Spleen (tissue), 11 donors: ENCODE measurements around the gene CACNA1C. TPM values are rescaled to one million over a fixed set of nuclear protein-coding genes. Genes with fewer than 3 reads are reported as not detected.

Experiments used
- DNase-seq: peaks from one replicate; pipeline ENCODE4 v3.0.0-alpha.2; 2020
- H3K27ac ChIP-seq, 8 donors: fragments of 200-600 bp; sonication (generic) in 7 of 8; 1 replicate in 4 of 8; 2 replicates in 4 of 8; pipeline versions ENCODE4 v1.5.0 to v1.8.0; 2016 to 2021; ENCODE audit warnings: inconsistent platforms in 4 of 8, mild to moderate bottlenecking in 4 of 8, moderate library complexity in 1 of 8
- H3K27me3 ChIP-seq, 7 donors: fragments of 200-600 bp; sonication (generic) in 6 of 7; replicated peaks in 1 of 7; 1 replicate in 4 of 7; 2 replicates in 3 of 7; pipeline versions ENCODE4 v1.5.0 to v1.8.0; 2016 to 2021; ENCODE audit warnings: inconsistent platforms in 3 of 7, mild to moderate bottlenecking in 1 of 7
- H3K36me3 ChIP-seq, 6 donors: fragments of 200-600 bp; sonication (generic) in 5 of 6; 1 replicate in 4 of 6; 2 replicates in 2 of 6; pipeline versions ENCODE4 v1.5.0 to v1.8.0; 2016 to 2021; ENCODE audit warnings: inconsistent platforms in 2 of 6
- H3K4me1 ChIP-seq, 6 donors: fragments of 200-600 bp; sonication (generic) in 5 of 6; 1 replicate in 3 of 6; 2 replicates in 3 of 6; pipeline versions ENCODE4 v1.5.0 to v1.8.0; 2016 to 2021; ENCODE audit warnings: inconsistent platforms in 3 of 6
- H3K4me3 ChIP-seq, 8 donors: fragments of 200-600 bp; sonication (generic) in 7 of 8; 1 replicate in 4 of 8; 2 replicates in 4 of 8; pipeline versions ENCODE4 v1.5.0 to v1.8.0; 2016 to 2021; ENCODE audit warnings: inconsistent platforms in 4 of 8, mild to moderate bottlenecking in 4 of 8, moderate library complexity in 2 of 8
- H3K9me3 ChIP-seq, 8 donors: fragments of 200-600 bp; sonication (generic) in 7 of 8; 1 replicate in 4 of 8; 2 replicates in 4 of 8; pipeline versions ENCODE4 v1.5.0 to v1.8.0; 2016 to 2021; ENCODE audit warnings: inconsistent platforms in 4 of 8
- CTCF ChIP-seq, 11 experiments: fragments of 200-600 bp in 7 of 11; fragments of 450-650 bp in 4 of 11; sonication (generic) in 4 of 11; IDR thresholded peaks in 8 of 11; conservative IDR thresholded peaks in 3 of 11; 1 replicate in 7 of 11; 2 replicates in 4 of 11; pipeline versions ENCODE4 v1.4.0 to v1.8.0; 2016 to 2021; ENCODE audit warnings: antibody characterized with exemption in 11 of 11, inconsistent platforms in 4 of 11, mild to moderate bottlenecking in 1 of 11
- POLR2A ChIP-seq, 3 donors: fragments of 450-650 bp; IDR thresholded peaks; one replicate each; pipeline ENCODE4 v1.5.1; 2017; ENCODE audit warnings: antibody characterized with exemption in 3 of 3, mild to moderate bottlenecking in 1 of 3
- POLR2AphosphoS5 ChIP-seq, 3 donors: sonication (generic); formaldehyde crosslinking; IDR thresholded peaks; one replicate each; pipeline ENCODE4 v1.5.1; 2017; ENCODE audit warnings: antibody characterized with exemption in 3 of 3
- WGBS, 5 donors: extraction: QIAGEN DNeasy Blood & Tissue Kit in 3 of 5; methylation state at CpG; one replicate each; pipeline versions ENCODE4 v1.1.5 to v1.1.7; 2013 to 2018; 5-methylcytosine and 5-hydroxymethylcytosine counted together
- intact Hi-C: fragments of 100-400 bp; cut with DNase I; formaldehyde crosslinking; loops from one replicate; pipeline ENCODE4 v1.15.0; 2023; ENCODE audit warnings: low total_unique reads
- polyA plus RNA-seq, 3 donors: library from polyadenylated mRNA; stranded (reverse); fragments of 200-250 nt; gene quantifications; one replicate each; pipeline ENCODE4 v1.2.1, GENCODE V29; 2013
- total RNA-seq, 7 donors: library from RNA; depleted of rRNA in 3 of 7; stranded (reverse); fragments of >200 nt in 3 of 7; fragmentation: NEBNext Ultra II Directional in 4 of 7; extraction: Animal tissue kit (Norgen Biotek cat#: 25700) in 4 of 7; gene quantifications; one replicate each; pipeline versions ENCODE4 v1.1.0 to v1.2.1, GENCODE V29; 2016 to 2021
- donor health status: healthy with polysubstance abuse.
- donor health status: DM: no; HTN: no; CAD: no; lungs with moderate emphysema.
- donor health status: DM: no; HTN: no; CAD: no.
- donor health status: Bipolar disorder and iron deficiency.
- donor health status: healthy.
- donor health status: DM: no; HTN: no; CAD: no.
- donor health status: DM: yes; HTN: yes; CAD: no.

Gene CACNA1C
- total and polyA plus RNA-seq, 10 donors = 0.67 to 27.6 (median 18.4) TPM

- DNase-seq = no peak
- Histone ChIP-seq H3K4me3 (no peak overlapping the region), H3K4me1 (peaks cover 0 to 11% (median 0%) of the 10 kb centered on the region in 6 donors), H3K27ac (no peak overlapping the region), H3K9me3 (no peaks in the 10 kb centered on the region), H3K27me3 (no peaks in the 10 kb centered on the region), H3K36me3 (no peaks in the 10 kb centered on the region)
- intact Hi-C loops = no loop called here
- 48 to 75% (median 68%) methylated on average over 4 of the region's 4 CpGs for WGBS, 5 donors
- TF ChIP-seq CTCF (IDR thresholded peaks at IDR 0.05 in 8 of 11, conservative IDR thresholded peaks at IDR 0.05 in 3 of 11) = no peak
- no peak for TF ChIP-seq POLR2A (IDR thresholded peaks at IDR 0.05)
- TF ChIP-seq POLR2AphosphoS5 (IDR thresholded peaks at IDR 0.05) = no peak
Measured at GRCh38 chr12:2531371-2531770, 478.6 kb downstream of the CACNA1C start.

GRCh38 chr12:2533036-2533435, 480.2 kb downstream of the CACNA1C start:
- TF ChIP-seq POLR2AphosphoS5 (IDR thresholded peaks at IDR 0.05) (no peak), CTCF (IDR thresholded peaks at IDR 0.05 in 8 of 11, conservative IDR thresholded peaks at IDR 0.05 in 3 of 11) (no peak), POLR2A (IDR thresholded peaks at IDR 0.05) (no peak)
- Histone ChIP-seq H3K27me3 (no peaks in the 10 kb centered on the region), H3K36me3 (no peaks in the 10 kb centered on the region), H3K27ac (no peak overlapping the region), H3K9me3 (no peaks in the 10 kb centered on the region), H3K4me3 (no peak overlapping the region), H3K4me1 (peaks cover 0 to 12% (median 0%) of the 10 kb centered on the region in 6 donors)
- no peak for DNase-seq
- intact Hi-C loops = no loop called here
- WGBS, 5 donors = 63 to 69% (median 69%) methylated on average over 5 of the region's 5 CpGs

- TF ChIP-seq POLR2A (IDR thresholded peaks at IDR 0.05) (no peak), POLR2AphosphoS5 (IDR thresholded peaks at IDR 0.05) (no peak), CTCF (IDR thresholded peaks at IDR 0.05 in 8 of 11, conservative IDR thresholded peaks at IDR 0.05 in 3 of 11) (no peak)
- Histone ChIP-seq H3K4me3 (no peak overlapping the region), H3K4me1 (peaks cover 0 to 21% (median 0%) of the 10 kb centered on the region in 6 donors), H3K36me3 (no peaks in the 10 kb centered on the region), H3K9me3 (no peaks in the 10 kb centered on the region), H3K27me3 (no peaks in the 10 kb centered on the region), H3K27ac (no peak overlapping the region)
- no peak for DNase-seq
- intact Hi-C loops = no loop called here
- 74 to 84% (median 78%) methylated on average over 6 of the region's 6 CpGs for WGBS, 5 donors
Measured at GRCh38 chr12:2535583-2536204, 482.9 kb downstream of the CACNA1C start.

- H3K27me3 ChIP-seq = no peaks in the 10 kb centered on the region
- no peak for DNase-seq
- H3K4me1 ChIP-seq = peaks cover 0 to 24% (median 0%) of the 10 kb centered on the region in 6 donors
- H3K27ac ChIP-seq = no peak overlapping the region
- WGBS, 5 donors = 67 to 96% (median 83%) methylated on average over 4 of the region's 4 CpGs
- intact Hi-C loops = no loop called here
- H3K36me3 ChIP-seq = no peaks in the 10 kb centered on the region
- no peaks in the 10 kb centered on the region for H3K9me3 ChIP-seq
- TF ChIP-seq CTCF (IDR thresholded peaks at IDR 0.05 in 8 of 11, conservative IDR thresholded peaks at IDR 0.05 in 3 of 11) (no peak), POLR2AphosphoS5 (IDR thresholded peaks at IDR 0.05) (no peak), POLR2A (IDR thresholded peaks at IDR 0.05) (no peak)
- no peak overlapping the region for H3K4me3 ChIP-seq
Measured at GRCh38 chr12:2536724-2537123, 483.9 kb downstream of the CACNA1C start.
